Activated T-cell treated with anti-CD3 and anti-CD28 coated beads for 48 hours (primary cell): ENCODE results near the gene NEURL1B.

Experiments
- DNase-seq: peaks from one replicate; pipeline ENCODE4 v3.0.0-alpha.2; 2020; ENCODE audit warnings: low read depth

Gene NEURL1B

DNA sequence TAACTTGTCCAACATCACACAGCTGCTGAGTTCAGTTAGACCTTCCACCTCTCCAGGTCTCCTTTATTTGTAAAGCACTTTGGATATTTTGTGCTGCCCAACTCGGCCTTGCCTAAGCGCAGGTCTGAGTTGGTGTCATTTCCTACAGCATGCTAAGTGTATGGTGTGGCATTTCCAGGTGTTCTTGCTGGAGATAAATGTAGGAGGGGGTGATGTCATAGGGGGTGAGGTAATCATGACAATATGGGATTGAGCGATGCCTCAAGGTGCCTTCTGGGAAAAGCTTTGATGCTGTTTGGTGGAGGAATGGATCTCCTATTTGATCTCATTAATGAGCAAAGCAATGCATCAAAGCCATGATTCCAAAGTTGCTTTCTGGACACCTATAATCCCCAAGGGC is 32.3 kb upstream of the NEURL1B start:
- DNase-seq: no peak

DNA sequence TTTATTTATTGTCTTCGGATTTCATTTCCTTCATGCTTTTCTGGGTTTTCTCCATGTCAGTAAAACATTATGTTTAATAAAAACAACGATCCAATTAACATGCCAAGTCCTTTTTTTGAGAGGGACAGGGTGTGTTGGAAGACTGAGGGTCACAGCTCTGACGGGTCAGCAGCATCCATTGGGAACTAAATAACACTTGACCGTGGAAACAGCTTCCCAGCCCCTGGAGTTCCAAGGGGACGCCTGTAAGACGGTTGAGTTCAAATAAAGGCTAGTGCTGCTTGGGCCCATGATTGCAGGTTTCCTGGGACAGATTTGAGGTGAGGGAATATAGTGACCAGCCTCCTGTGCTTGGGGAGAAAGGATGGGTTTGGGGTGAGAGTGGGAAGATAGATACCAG is 30.4 kb upstream of the NEURL1B start:
- no peak for DNase-seq

- DNase-seq: no peak
These were observed 29.1 kb upstream of the NEURL1B start for GRCh38 chr5:172611913-172612312.

DNA sequence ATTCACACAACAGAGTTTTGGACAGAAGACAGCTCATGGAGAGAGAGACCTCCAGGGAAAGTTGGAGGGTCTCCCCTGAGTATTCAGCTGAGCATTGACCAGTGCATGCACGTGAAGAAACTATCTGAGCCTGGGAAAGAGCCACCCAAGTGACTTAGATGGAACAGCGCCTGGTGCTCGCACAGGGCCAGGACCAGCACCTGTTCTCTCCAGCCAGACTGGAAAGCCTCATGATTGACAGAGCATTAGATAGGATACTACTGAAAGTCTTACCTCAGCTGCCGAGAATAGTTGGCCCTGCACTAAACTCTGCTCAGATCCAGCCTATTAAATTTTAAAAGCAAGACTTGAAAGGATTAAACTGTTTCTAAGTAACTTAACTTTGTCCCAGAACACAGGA is 28.3 kb upstream of the NEURL1B start:
- DNase-seq: no peak

DNA sequence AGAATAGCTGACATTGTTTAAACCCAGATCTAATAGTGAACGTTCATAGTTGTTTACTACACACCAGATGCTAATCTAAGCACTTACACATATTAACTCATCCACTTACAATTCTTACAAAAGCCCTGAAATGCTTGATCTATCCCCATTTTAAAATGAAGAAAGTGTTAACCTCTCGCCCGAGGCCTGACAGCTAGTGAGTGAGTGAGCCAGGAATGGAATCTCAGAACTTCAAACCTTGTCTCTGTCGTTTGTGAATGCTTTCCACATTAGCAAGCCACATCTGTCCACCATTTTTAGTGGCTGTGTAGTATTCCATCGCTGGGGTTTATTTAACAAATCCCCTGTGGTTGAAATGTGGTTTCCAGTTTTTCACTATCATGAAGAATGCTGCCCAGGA is 24.9 kb upstream of the NEURL1B start:
- DNase-seq: no peak

- DNase-seq: no peak
These were observed 24.3 kb upstream of the NEURL1B start for GRCh38 chr5:172616730-172617129.

DNA sequence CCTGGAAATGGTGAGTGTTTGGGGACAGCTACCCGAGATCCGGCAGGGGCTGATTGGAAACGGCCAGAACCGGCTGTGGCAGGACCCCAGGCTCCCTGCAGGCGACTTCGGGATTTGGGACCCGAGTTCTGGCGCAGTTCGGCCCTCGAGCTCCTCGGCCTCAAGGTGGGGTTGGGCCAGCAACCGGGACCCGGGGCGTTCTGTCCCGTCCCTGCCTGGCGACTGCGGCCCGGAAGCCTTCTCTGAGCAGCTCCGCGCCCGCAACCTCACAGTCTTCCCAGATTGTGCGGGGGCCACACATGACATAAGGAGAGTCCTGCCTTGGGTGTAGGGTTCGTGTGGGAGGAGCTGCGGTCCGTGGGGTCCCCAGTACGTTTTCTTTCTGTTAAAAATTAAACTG is 23.2 kb upstream of the NEURL1B start:
- DNase-seq: no peak

DNA sequence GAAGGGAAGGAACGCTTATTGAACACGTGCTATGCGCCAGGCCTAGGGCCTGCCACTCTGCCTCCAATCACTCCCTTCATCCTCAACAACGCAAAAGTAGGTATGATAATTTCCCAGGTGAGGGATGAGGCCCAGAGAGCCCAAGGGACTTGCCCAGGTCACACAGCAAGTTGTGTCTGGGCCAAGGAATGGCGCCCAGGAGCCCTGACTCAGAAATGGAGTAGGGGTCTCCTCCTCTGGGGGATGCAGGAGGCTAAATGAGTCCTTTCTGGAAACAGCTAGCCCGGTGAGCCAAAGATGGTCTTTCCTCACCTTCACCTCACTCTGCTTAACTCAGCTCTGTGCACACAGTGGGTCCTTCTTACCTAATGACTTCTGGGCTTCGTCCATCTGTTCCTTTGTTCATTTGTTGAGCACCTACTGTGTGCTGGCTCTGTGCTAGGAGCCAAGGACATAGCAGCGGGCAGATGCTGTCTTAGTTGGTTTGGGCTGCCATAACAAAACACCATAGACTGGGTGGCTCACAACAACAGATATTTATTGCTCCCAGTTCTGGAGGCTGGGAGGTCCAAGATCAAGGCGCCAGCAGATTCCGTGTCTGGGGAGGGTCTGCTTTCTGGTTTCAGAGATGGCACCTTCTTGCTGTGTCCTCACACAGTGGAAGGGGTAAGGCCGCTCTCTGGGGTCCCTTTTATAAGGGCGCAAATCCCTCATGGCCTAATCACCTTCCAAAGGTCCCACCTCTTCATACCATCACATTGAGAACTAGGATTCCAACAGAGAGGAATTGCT is 22.3 kb upstream of the NEURL1B start:
- DNase-seq: no peak

GRCh38 chr5:172620506-172620905 is 20.6 kb upstream of the NEURL1B start:
- DNase-seq: no peak

GRCh38 chr5:172622091-172623046 is 18.7 kb upstream of the NEURL1B start:
- no peak for DNase-seq

- DNase-seq: no peak
These were observed 17.6 kb upstream of the NEURL1B start for GRCh38 chr5:172623313-172623980.

DNA sequence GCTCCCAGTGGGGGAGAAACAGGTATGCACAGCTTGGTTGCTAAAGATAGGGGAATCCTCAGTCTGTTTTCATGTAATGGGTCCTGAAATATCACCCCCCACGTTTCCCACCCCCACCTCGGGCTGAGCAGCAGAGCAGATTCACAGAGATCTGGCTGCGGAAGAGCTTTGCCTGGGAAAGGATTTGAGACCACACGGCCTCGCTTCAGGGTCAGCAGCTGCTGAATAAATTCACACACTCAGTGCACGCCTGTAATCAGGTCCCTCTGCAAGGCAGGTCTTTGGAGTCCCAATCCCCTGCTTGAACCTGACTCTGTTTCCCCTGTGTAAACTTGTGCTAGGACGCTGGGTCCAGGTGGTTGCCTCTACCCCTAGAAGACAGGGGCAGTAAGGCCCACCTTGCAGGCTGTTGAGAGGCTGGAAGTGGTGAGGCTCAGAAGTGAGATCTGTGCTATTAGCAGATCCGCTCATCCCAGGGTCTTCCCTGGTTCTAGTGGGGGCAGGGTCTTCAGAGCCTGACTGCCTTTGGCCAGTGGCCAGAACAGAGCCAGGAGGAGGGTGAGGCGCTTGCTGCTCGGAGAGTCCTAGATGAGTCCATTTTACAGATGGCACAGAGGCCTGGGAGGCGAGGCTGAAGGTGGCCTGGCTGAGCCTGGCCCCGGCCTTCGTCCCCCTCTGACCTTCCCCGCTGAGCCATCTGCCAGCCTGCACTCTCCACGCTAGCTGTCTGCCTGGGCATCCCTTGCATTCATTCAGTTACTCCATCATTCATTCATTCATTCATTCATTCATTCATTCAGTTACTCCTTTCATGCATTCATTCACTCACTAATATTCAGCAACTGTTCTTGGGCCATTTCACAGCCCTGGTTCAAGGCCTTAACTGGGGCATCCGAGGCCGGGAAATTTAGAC is 16.7 kb upstream of the NEURL1B start:
- no peak for DNase-seq

DNA sequence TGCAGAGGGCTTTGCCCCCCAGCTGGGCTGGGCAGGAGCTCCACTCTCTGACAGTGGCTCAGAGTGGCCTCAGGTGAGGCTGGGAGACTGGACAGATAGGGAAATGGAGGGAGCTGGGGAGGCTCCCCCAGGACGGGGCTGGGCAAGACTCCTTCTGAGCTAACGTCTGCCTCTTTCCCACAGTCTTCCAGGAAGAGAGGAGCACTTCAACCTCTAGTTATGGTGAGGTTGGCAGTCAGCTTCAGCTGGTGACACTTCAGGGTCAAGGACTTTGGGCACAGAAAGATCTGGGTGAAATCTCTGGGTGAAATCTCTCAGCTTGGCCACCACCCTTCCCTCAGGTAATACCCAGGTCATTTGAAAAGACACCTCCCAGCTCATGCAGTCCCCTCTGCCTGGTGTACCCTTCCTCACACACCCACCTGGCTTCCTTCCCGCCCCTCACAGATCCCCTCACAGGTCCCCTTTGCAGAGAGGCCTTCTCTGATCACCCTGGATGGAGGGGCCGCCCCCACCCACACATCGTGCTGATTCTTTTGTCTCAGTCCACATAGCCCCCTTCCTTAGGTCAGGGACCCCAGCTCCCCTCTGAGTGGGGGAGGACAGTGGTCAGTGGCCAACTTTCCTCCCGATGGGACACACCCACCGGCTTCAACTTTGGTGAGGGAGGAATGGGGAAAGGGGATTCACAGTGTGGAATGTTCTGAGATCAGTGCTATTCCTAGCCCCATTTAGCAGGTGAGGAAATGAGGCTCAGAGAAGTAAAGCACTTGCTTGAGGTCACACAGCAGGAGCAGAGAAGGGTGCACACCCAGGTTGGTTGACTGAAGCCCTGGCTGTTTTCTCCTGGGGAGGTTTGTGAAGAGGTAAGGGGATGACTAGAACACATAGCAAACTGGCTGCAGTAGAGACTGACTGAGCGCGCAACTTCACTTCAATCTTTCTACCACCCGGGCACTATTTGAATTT is 15.8 kb upstream of the NEURL1B start:
- DNase-seq: no peak

DNA sequence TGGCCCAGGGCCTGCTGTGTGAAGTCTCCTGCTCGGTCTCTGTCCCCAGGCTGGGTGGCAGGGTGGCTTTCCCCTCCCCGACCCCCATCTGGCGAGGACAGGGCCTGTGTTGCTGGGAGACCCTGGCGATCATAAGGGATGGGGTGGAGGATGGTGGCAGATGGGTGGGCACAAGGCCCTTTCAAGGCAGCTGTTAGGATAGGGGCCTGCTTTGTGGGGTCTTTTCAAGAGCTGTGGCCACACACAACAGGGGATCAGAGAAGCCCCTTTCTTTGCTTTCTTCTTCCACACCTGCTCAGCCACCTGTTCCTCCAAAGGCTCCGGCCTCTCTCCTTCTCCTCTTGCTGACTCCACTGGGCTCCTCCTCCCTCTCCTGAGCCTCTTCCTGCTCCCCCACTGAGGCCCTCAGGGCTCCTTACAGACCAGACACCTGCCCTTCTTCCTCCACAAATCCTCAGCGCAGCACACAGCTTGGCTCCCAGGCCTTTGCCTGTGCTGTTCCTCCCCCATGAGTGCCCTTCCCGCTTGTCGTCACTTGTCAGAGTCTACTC is 15.0 kb upstream of the NEURL1B start:
- no peak for DNase-seq

DNA sequence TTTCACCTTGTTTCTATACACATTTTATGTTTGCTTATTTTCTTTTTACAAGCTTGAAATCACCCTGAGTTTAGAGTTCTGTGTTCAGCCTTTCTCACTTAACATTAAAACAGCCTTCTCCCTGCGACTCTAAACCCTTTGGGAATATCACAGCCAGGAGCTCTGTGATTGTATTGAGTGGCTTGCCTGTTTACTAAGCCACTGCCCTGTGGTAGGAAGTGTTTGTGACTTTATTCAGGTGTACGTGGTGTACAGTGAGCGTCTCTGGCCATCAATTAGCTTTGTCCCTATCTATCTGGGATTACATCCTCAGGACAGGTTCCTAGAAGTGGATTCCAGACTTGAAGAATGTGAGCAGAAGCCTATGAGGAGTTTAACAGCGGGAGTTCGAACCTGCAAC is 11.0 kb upstream of the NEURL1B start:
- no peak for DNase-seq

DNA sequence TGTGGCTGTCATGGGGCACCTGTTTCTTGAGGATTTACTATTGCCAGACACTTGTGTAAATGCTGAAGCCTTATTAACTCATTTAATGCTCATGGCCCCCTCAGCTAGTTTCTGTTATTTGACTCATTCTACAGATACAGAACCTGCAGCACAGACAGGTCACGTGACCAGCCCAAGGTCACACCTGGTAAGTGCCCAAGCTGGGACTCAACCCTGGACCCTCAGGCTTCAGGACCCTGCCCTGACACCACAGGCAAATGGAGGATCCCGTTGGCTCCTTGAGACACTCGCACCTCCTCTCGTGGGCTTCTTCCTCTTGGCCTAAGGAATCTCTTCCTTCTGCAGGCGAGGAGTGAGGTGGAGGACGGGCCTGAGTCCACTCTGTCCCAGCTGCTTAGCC is 10.6 kb upstream of the NEURL1B start:
- no peak for DNase-seq

DNA sequence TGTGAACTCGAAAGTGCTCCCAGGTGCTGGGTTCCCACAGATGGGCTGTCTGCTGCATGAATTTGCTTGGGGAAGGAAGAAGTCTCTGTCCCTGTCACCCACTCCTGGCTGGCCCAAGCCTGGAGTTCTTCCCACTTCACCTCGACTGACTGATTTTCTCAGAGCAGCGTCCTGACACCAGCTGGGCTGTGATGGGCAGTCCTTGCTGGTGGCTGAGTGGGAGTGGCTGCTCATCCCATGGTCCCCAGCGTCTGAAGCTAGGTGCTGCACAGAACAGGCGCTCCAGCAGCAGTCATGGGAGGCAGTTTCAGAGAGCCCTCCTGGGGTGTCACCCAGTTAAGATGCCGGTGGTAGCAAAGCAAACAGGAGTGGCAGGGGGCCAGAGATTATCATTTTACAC is 10.1 kb upstream of the NEURL1B start:
- DNase-seq: no peak

DNA sequence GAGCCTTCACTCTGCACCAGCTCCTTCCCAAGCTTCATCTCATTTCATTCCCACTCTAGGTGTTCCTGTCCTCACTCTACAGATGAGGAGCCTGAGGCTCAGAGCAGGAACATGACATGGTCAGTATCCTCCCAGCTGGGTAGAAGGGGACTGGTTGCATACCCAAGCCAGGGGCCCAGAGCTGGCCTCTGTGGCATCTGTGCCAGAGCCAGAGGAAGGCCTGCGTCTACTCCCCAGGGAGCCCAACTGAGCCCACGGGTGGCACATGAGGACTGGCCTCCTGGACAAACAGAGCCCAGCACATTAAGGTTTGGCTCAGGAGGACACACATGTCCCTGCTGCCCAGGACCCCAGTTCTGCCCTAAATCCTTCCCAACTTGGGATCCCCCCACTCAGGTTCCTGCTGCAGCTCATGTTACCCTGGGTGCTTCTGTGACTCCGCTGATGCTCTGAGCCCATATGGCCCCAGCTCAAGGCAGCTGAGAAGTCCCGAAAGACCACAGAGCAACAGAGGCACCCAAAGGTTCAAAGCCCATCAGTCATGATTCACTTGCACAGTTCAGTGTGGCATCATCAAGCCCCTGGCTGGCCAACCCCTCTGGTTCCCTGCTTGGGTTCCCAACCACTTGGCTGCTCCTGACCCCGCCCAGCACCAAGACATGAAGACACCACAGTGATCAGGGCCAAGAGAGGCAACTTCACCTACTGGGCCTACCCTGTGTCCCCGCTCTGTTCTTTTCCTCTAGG is 8.5 kb upstream of the NEURL1B start:
- DNase-seq: no peak

DNA sequence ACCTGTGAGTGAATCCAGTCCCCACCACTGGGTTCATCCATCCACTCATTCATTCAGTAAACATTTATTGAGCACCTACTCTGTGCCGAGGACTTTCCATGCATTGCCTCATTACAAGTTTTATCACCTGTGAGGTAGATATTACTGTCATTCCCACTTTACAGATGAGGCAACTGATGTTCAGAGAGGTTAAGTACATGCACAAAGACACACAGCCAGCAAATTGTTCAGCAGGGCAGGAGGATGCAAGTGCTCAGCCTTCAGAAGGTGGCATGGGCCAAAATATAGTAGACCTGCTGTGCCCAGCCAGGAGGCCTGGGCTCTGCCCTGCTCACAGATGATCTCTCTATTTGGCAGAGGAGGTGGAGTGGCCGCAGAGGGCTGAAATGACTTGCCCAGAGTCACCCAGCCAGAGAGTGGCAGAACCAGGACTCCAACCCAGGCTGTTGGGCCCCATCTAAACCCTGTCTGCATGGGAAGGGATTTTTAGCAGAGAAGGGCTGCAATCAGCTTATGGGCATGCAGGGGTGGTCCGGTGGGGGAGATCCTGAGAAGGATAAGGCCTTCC is 7.6 kb upstream of the NEURL1B start:
- no peak for DNase-seq
